Measurements from ENCODE around the gene AP4E1. TPM values are rescaled to one million over a fixed set of nuclear protein-coding genes. Genes with fewer than 3 reads are reported as not detected.

The AP4E1 gene
- total and polyA plus RNA-seq, 2 donors (not counting 3 experiments of a cell fraction or from before 2014, with no cell fraction given): 1.6 to 9.8 TPM

GRCh38 chr15:50971542-50971941, 63.1 kb downstream of the AP4E1 start:
- Histone ChIP-seq H3K36me3 (ENCODE audit: control insufficient read depth in 2 of 2, extremely low read depth in 1 of 2, insufficient read depth in 2 of 2, low read length in 2 of 2) (peaks cover 0 to 2% of the 10 kb centered on the region in 2 experiments), H3K79me2 (ENCODE audit: control insufficient read depth, insufficient read depth, low read length) (no peaks in the 10 kb centered on the region), H2AFZ (ENCODE audit: low read depth, low read length) (no peak overlapping the region), H3K27me3 (ENCODE audit: control insufficient read depth in 2 of 2, insufficient read depth in 2 of 2, low read length in 2 of 2) (no peaks in the 10 kb centered on the region), H3K9ac (replicated peaks; ENCODE audit: extremely low read depth, insufficient read depth, low read length) (no peak overlapping the region), H3K27ac (ENCODE audit: insufficient read depth, low read depth, low read length) (no peak overlapping the region), H3K9me1 (replicated peaks; ENCODE audit: control insufficient read depth, extremely low read depth, insufficient read depth, low read length) (no peaks in the 10 kb centered on the region), H3K4me3 (replicated peaks in 1 of 3; ENCODE audit: insufficient read depth in 1 of 3, low read depth in 1 of 3, low read length in 3 of 3) (no peak overlapping the region), H3K4me2 (ENCODE audit: insufficient read depth, low read length) (no peak overlapping the region), H3K9me3 (replicated peaks; ENCODE audit: control insufficient read depth, insufficient read depth, low read length) (no peaks in the 10 kb centered on the region), H3K4me1 (ENCODE audit: control insufficient read depth, extremely low read depth, insufficient read depth, low read length) (no peaks in the 10 kb centered on the region), H4K20me1 (replicated peaks; ENCODE audit: control insufficient read depth, extremely low read depth, insufficient read depth, low read length) (no peaks in the 10 kb centered on the region)
- no TSS peak for BruUV-seq (replicated peaks)
- CTCF ChIA-PET: no interaction called here
- no peak for DNase-seq (ENCODE audit: low read depth, low spot score)
- TF ChIP-seq FOS (IDR thresholded peaks at IDR 0.05; ENCODE audit: borderline replicate concordance, insufficient read depth, low read length) (no peak), MYC (IDR thresholded peaks at IDR 0.05; ENCODE audit: low read depth, low read length) (no peak), JUN (IDR thresholded peaks at IDR 0.05; ENCODE audit: borderline replicate concordance, insufficient read depth, insufficient read length, low read depth) (no peak)
- POLR2A ChIA-PET: no interaction called here
- dilution Hi-C loops (cut with MboI; ENCODE audit: extremely low pct_ligation_motif_present, low sequenced_read_pairs) (no loop called here), intact Hi-C loops (cut with micrococcal nuclease) (no loop called here)
- FAIRE-seq: no peak

DNA sequence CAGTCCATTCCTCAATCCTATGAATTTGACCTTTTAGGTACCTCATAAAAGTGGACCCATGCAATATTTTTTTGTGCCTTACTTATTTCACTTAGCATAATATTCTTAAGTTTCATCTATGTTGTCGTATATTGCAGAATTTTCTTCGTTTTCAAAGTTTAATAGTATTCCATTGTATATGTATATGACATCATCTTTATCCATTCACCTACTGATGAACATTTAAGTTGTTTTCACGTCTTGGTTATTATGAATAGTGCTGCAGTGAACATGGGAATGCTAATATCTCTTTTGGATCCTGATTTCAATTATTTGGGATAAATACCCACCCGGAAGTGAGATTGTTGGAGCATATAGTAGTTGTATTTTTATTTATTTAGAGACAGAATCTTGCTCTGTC, 65.1 kb downstream of the AP4E1 start:
- no peak for TF ChIP-seq EZH2 (IDR thresholded peaks at IDR 0.05; ENCODE audit: borderline replicate concordance, low read depth, low read length, severe bottlenecking)
- no peak for TF ChIP-seq GATA2 (IDR thresholded peaks at IDR 0.05; ENCODE audit: insufficient read depth, insufficient read length, low read depth, low read length)
- no peak for TF ChIP-seq FOS (IDR thresholded peaks at IDR 0.05; ENCODE audit: borderline replicate concordance, insufficient read depth, low read length)
- TF ChIP-seq, protein P1, sequence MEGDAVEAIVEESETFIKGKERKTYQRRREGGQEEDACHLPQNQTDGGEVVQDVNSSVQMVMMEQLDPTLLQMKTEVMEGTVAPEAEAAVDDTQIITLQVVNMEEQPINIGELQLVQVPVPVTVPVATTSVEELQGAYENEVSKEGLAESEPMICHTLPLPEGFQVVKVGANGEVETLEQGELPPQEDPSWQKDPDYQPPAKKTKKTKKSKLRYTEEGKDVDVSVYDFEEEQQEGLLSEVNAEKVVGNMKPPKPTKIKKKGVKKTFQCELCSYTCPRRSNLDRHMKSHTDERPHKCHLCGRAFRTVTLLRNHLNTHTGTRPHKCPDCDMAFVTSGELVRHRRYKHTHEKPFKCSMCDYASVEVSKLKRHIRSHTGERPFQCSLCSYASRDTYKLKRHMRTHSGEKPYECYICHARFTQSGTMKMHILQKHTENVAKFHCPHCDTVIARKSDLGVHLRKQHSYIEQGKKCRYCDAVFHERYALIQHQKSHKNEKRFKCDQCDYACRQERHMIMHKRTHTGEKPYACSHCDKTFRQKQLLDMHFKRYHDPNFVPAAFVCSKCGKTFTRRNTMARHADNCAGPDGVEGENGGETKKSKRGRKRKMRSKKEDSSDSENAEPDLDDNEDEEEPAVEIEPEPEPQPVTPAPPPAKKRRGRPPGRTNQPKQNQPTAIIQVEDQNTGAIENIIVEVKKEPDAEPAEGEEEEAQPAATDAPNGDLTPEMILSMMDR (IDR thresholded peaks at IDR 0.05; ENCODE audit: extremely low read depth in 1 of 2, insufficient read depth in 1 of 2, low read depth in 1 of 2, low read length in 2 of 2): no peak
- TF ChIP-seq MAX (IDR thresholded peaks at IDR 0.05; ENCODE audit: insufficient read depth, insufficient read length): no peak
- no peak for TF ChIP-seq POLR2AphosphoS5 (IDR thresholded peaks at IDR 0.05; ENCODE audit: insufficient read depth, low read depth, low read length)
- TF ChIP-seq MYC (IDR thresholded peaks at IDR 0.05; ENCODE audit: low read depth, low read length): no peak
- no peak for TF ChIP-seq POLR2A (IDR thresholded peaks at IDR 0.05; ENCODE audit: low read depth, low read length)
- no peak for TF ChIP-seq JUN (IDR thresholded peaks at IDR 0.05; ENCODE audit: borderline replicate concordance, insufficient read depth, insufficient read length, low read depth)
- Histone ChIP-seq H3K27ac (ENCODE audit: insufficient read depth, low read depth, low read length) (no peak overlapping the region), H2AFZ (ENCODE audit: low read depth, low read length) (no peak overlapping the region), H3K36me3 (ENCODE audit: control insufficient read depth in 2 of 2, extremely low read depth in 1 of 2, insufficient read depth in 2 of 2, low read length in 2 of 2) (peaks cover 0 to 2% of the 10 kb centered on the region in 2 experiments), H3K4me3 (replicated peaks in 1 of 3; ENCODE audit: insufficient read depth in 1 of 3, low read depth in 1 of 3, low read length in 3 of 3) (no peak overlapping the region), H3K9ac (replicated peaks; ENCODE audit: extremely low read depth, insufficient read depth, low read length) (no peak overlapping the region), H3K4me2 (ENCODE audit: insufficient read depth, low read length) (no peak overlapping the region), H4K20me1 (replicated peaks; ENCODE audit: control insufficient read depth, extremely low read depth, insufficient read depth, low read length) (no peaks in the 10 kb centered on the region), H3K27me3 (ENCODE audit: control insufficient read depth in 2 of 2, insufficient read depth in 2 of 2, low read length in 2 of 2) (no peaks in the 10 kb centered on the region), H3K4me1 (ENCODE audit: control insufficient read depth, extremely low read depth, insufficient read depth, low read length) (no peaks in the 10 kb centered on the region), H3K79me2 (ENCODE audit: control insufficient read depth, insufficient read depth, low read length) (no peaks in the 10 kb centered on the region), H3K9me3 (replicated peaks; ENCODE audit: control insufficient read depth, insufficient read depth, low read length) (no peaks in the 10 kb centered on the region), H3K9me1 (replicated peaks; ENCODE audit: control insufficient read depth, extremely low read depth, insufficient read depth, low read length) (no peaks in the 10 kb centered on the region)
- POLR2A ChIA-PET: no interaction called here
- BruUV-seq (replicated peaks): no TSS peak
- DNase-seq (ENCODE audit: low read depth, low spot score) (no peak), FAIRE-seq (no peak)
- dilution Hi-C loops (cut with MboI; ENCODE audit: extremely low pct_ligation_motif_present, low sequenced_read_pairs): no loop called here
- CTCF ChIA-PET: no interaction called here
- intact Hi-C loops (cut with micrococcal nuclease): no loop called here

Measured in endothelial cell of umbilical vein (primary cell).